ENCODE results near the gene PSMD13.
"Not testable (repeated sequence)": the region's sequence is repeated elsewhere in the genome, so short reads cannot be mapped to it uniquely, and the experiment has no call there.

GRCh38 chr11:190546-190945, 46.2 kb upstream of the PSMD13 start:
- not testable (repeated sequence) for TF ChIP-seq CTCF (IDR thresholded peaks at IDR 0.05; ENCODE audit: low read depth, low read length, poor library complexity, severe bottlenecking); EZH2phosphoT487 (IDR thresholded peaks at IDR 0.05; ENCODE audit: borderline replicate concordance, low read length)
